GM18502 (cell line): ENCODE data around the gene PKHD1.
"Not testable (repeated sequence)": the region's sequence is repeated elsewhere in the genome, so short reads cannot be mapped to it uniquely, and the experiment has no call there.

Experiments used
- ATAC-seq: cut with Tn5 transposase; IDR thresholded peaks from one replicate; pipeline ENCODE4 v1.9.1; 2021; ENCODE audit warnings: mild to moderate bottlenecking; ENCODE audit not compliant: unreplicated experiment, poor library complexity

The PKHD1 gene

GRCh38 chr6:51939695-51940094 is 147.7 kb downstream of the PKHD1 start:
- not testable (repeated sequence) for ATAC-seq

GRCh38 chr6:51936531-51937290 is 150.7 kb downstream of the PKHD1 start:
- ATAC-seq, result no peak

DNA sequence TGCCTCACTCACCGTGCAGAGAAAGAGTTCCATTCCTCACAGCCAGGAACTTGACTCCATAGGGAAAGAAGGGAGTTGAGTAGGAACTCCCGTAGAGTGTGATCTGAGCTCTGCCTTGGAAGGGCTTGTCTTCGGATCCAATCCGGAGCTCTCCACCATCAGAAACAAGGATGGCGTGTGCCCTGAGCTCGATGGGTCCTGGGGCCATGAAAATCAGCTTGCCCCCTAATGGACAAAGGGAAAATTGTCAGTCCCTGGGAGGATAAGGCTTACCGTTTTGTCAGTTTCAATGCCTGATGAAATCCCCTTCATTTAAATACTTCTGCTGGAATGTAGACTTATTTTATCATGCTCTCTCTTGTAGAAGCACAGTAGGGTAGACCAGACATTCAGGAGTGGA is 153.3 kb downstream of the PKHD1 start:
- no peak for ATAC-seq

DNA sequence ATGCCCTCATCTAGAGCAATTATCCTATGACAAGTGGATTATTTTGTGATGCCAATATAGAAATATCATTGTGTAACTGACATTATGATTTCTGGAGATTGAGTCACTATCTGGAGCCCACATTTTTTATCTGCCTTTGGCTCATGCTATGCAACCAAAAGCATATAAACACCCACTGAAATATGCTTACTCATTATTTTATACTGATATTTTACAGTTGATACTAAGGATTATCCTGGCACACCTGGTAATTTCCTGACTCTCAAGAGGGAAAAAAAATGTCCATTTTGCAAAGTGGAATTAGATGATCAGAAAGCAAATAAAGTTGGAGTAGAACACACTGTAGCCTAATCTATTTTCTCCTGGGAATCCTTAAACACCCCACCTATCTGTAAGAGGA is 154.5 kb downstream of the PKHD1 start:
- ATAC-seq, result no peak

DNA sequence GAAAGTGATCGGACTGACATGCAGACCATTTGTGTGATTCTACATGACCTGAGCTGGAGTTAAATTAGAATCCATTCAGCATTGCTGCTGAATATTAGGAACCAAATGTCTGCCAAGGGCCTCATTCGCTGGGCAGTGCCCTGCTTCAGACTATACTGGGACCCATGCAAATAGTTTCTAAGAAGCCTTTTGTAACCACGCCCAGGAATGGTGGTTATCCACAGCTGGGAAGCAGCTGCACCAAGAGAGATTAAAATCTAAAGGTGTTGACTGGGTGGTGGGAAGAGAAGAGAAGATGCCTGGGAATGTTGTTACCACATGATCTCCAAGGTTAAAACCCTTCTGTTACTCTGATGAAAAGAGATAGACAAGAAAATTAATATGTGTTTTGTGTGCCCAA is 156.8 kb downstream of the PKHD1 start:
- no peak for ATAC-seq

DNA sequence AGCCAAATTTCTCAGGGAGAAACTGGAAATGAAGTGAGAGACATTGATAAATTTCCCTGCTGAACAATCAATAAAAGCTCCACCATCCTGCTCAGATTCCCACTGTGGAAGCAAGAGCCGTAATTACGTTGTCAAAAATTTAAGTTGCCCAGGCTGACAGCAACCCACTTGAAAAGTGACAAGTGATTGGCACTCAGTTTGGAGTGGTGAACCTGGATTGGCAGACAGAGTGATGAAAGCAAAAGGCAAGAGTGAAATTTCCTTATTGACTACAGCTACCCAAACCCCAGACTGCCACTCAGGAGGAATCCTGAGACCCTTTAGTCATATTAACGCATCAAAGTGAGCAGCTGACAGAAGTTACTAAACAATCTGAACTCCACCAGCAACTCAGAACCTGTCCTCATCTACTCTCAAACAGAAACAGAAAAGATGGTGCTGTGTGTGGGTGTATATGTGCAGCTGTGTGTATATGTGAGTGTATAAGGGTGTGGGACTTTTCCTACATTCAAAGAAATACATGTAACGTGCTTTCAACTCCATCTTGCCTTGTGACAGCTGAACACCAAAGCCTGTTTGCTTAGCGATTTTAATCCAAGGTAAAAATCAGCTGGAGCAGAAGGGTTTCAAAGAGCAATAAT is 157.4 kb downstream of the PKHD1 start:
- no peak for ATAC-seq

- peak; percentile 81 for ATAC-seq
Measured at GRCh38 chr6:51928320-51928719, 159.1 kb downstream of the PKHD1 start.

DNA sequence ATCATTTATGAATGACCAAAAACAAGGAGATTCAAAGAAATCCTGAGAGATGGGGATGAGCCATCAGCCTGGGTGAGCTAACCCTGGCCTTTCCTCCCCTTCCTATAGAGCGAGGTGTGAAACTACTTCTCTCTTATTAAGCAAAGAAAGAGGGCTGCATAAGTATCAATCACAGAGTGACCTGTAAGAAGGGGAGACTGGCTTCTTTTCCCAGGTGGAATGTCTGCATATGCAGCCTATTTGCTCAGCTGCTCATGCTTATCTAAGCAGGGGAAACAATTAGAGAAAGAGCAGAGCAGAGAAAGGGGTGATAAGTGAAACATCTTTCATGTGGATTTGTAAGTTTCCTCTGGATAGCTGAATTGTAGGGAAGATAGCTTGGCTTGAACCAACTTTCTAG is 160.0 kb downstream of the PKHD1 start:
- no peak for ATAC-seq

GRCh38 chr6:51926125-51926524 is 161.3 kb downstream of the PKHD1 start:
- no peak for ATAC-seq

- not testable (repeated sequence) for ATAC-seq
Measured at GRCh38 chr6:51922479-51922878, 164.9 kb downstream of the PKHD1 start.

GRCh38 chr6:51918347-51918746 is 169.1 kb downstream of the PKHD1 start:
- not testable (repeated sequence) for ATAC-seq

DNA sequence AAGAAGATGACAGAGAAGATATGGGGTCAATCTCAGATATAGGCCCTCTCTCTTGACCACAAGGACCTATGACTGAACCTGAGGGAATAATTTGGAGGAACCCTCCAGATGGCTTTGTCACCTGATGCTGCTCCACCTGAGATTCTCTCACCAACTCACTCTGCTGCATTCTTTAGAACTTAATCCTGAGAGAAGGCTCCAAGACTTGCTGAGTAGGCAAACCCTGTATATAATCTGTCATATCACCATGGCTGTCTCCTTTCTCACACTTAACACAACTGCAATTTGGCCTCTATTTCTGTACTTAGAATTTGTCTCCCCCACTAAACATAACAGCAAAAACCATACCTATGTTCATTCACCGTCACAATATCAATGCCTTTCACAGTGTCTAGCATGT is 172.3 kb downstream of the PKHD1 start:
- no peak for ATAC-seq

- ATAC-seq, result no peak
Measured at GRCh38 chr6:51913265-51913664, 174.1 kb downstream of the PKHD1 start.

DNA sequence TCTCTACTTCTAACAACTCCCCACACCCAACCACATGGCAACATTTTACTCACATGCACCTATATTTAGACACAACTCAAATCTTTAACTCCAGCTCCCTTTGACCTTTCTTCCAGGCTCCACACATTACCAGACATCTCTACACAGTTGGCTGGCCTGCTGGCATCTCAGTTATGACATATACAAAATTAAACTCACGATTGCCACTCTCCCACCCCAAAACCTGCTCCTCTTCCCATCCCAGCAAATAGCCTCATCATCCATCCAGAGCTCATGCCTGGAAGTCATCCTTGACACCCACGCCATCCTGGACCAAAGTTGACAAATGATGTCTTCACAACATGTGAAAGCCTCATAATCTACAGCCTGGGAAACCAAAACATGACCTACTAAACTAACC is 176.6 kb downstream of the PKHD1 start:
- ATAC-seq, result no peak

DNA sequence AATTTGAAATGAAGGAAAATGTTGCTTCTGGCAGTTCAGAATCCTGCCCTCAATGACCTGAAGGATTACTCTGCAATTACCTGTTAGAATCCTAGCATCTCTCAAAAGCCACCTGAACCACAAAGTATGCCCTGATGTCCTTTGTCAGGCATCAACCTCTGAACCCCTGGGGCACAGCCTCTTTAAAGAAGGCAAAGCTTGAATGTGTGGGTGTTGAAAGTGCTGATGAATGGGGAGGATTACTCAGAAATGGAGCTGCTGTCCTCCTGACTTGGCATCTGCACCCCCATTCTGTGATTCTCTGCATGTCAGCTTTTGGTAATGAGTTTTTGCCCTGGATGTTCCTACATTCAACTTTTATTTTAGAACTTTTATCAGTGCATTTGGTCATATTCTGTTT is 179.2 kb downstream of the PKHD1 start:
- no peak for ATAC-seq

GRCh38 chr6:51901766-51902764 is 185.3 kb downstream of the PKHD1 start:
- ATAC-seq, result no peak

DNA sequence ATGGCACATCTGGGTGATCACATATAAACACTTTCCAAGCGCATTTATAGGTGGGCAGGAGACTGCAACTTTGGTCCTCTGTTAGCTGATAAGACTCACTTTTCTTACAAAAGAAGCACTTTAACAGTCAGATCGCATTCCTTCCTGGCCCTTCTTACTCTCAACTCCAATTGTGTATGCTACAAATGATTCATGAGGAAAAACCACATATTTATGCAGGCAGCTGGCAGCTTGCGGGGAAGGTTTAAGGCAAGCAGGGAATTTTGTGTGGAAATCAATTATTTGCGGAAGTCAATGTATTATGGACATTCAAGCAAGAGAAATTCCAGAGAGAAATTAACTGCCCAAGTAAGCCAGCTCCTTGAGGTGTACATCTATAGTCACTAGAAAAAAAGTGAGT is 194.0 kb downstream of the PKHD1 start:
- ATAC-seq, result no peak

- ATAC-seq, result no peak
Measured at GRCh38 chr6:51892750-51893149, 194.7 kb downstream of the PKHD1 start.

DNA sequence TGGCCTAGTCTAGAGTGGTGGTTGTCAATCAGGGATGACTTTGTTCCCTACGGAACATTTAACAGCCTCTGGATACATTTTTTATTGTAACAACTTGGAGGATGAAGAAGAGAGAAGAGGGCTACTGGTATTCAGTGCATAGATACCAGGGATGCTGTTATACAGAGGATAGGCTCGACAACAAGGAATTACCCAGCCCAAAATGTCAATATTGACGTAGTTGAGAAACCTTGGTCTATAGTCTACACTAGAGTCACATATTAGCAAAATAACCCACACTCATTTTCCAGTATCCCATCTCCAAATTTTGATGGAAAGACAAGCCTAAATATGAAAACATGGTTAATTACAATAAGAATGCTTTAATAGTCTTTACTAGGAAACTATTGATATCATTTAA is 195.1 kb downstream of the PKHD1 start:
- no peak for ATAC-seq

DNA sequence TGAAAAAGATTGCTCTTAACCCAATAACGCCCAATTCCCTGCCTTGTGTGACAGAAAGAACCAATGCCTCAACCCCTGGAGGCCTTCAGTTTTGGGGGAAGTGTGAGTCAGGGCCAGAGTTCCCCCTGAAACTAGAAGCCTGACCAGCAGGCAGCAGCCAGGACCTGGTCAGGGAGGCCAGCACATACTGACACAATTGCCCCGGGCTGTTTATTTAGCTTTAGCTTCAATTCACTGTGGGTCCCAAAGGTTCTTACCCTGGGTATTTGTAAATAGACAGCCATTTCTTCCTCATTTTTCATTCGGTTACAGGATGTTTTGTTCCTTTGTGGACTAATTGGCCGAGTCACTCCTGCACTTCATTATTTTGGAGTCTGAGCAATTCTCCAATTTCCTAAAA is 195.6 kb downstream of the PKHD1 start:
- ATAC-seq, result no peak

DNA sequence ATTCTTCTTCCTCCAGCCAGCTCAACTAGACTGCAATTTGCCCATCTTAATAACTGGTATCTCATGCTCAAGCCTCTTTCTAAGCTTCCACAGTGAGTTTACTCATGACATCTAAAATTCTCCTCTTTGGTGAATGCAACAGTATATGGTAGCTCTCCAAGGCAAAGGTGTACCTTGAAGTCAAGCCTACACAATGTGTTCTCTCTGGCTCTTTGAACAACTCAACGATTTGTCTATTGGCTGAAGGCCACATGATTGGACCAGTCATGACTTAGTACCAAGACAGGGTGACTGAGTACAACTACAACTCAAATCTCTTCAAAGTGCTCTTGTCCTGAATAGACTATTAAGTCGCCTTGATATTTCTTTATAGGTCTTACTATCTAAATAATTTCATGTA is 199.6 kb downstream of the PKHD1 start:
- ATAC-seq, result no peak
